ENCODE measurements around the gene EBF3. TPM values are rescaled to one million over a fixed set of nuclear protein-coding genes. Genes with fewer than 3 reads are reported as not detected.

EBF3 gene
- total RNA-seq, 6 experiments from 2014 or later: 0.12 TPM; not detected in 5

- 78% methylated on average over 13 of the region's 22 CpGs for WGBS (ENCODE audit: insufficient coverage, low coverage, low lambda C conversion rate, missing lambda C conversion rate)
- DNase-seq (no peak), ATAC-seq (no peak)
- H3K36me3 ChIP-seq: no peaks in the 10 kb centered on the region
- no peaks in the 10 kb centered on the region for H3K27me3 ChIP-seq
- intact Hi-C loops (cut with DNase I): no loop called here
- no peak overlapping the region for H3K27ac ChIP-seq
- H3K4me1 ChIP-seq: no peaks in the 10 kb centered on the region
- H3K9me3 ChIP-seq: no peaks in the 10 kb centered on the region
- TF ChIP-seq CTCF (IDR thresholded peaks at IDR 0.05) (no peak), POLR2A (IDR thresholded peaks at IDR 0.05) (no peak)
- H3K4me3 ChIP-seq: no peak overlapping the region
Measured at GRCh38 chr10:129843131-129843541, 120.9 kb downstream of the EBF3 start.

- DNase-seq (no peak), ATAC-seq (no peak)
- no CpG with 5 or more reads among the region's 21 CpGs for WGBS (ENCODE audit: insufficient coverage, low coverage, low lambda C conversion rate, missing lambda C conversion rate)
- no peaks in the 10 kb centered on the region for H3K27me3 ChIP-seq
- H3K4me3 ChIP-seq: no peak overlapping the region
- intact Hi-C loops (cut with DNase I): no loop called here
- H3K9me3 ChIP-seq: no peaks in the 10 kb centered on the region
- H3K4me1 ChIP-seq: no peaks in the 10 kb centered on the region
- H3K27ac ChIP-seq: no peak overlapping the region
- TF ChIP-seq POLR2A (IDR thresholded peaks at IDR 0.05) (no peak), CTCF (IDR thresholded peaks at IDR 0.05) (no peak)
- H3K36me3 ChIP-seq: no peaks in the 10 kb centered on the region
Measured at GRCh38 chr10:129842031-129842430, 122.0 kb downstream of the EBF3 start.

- no peak for DNase-seq
- intact Hi-C loops (cut with DNase I): no loop called here
- Histone ChIP-seq H3K4me1 (no peaks in the 10 kb centered on the region), H3K36me3 (no peaks in the 10 kb centered on the region), H3K27me3 (no peaks in the 10 kb centered on the region), H3K4me3 (no peak overlapping the region), H3K9me3 (no peaks in the 10 kb centered on the region), H3K27ac (no peak overlapping the region)
- WGBS (ENCODE audit: insufficient coverage, low coverage, low lambda C conversion rate, missing lambda C conversion rate): no CpG with 5 or more reads among the region's 9 CpGs
- ATAC-seq: no peak
- TF ChIP-seq CTCF (IDR thresholded peaks at IDR 0.05): no peak
- TF ChIP-seq POLR2A (IDR thresholded peaks at IDR 0.05): no peak
Measured at GRCh38 chr10:129841590-129841989, 122.5 kb downstream of the EBF3 start.

- Histone ChIP-seq H3K27ac (no peak overlapping the region), H3K4me3 (no peak overlapping the region), H3K36me3 (no peaks in the 10 kb centered on the region), H3K27me3 (no peaks in the 10 kb centered on the region), H3K9me3 (no peaks in the 10 kb centered on the region), H3K4me1 (no peaks in the 10 kb centered on the region)
- no peak for DNase-seq
- whole genome bisulfite sequencing (ENCODE audit: insufficient coverage, low coverage, low lambda C conversion rate, missing lambda C conversion rate): 92% methylated on average over 6 of the region's 16 CpGs
- TF ChIP-seq POLR2A (IDR thresholded peaks at IDR 0.05): no peak
- no peak for TF ChIP-seq CTCF (IDR thresholded peaks at IDR 0.05)
- no peak for ATAC-seq
- intact Hi-C loops (cut with DNase I): no loop called here
Measured at GRCh38 chr10:129841071-129841470, 123.0 kb downstream of the EBF3 start.

GRCh38 chr10:129840196-129840590, 123.9 kb downstream of the EBF3 start:
- DNase-seq: no peak
- TF ChIP-seq CTCF (IDR thresholded peaks at IDR 0.05) (no peak), POLR2A (IDR thresholded peaks at IDR 0.05) (no peak)
- no peaks in the 10 kb centered on the region for H3K27me3 ChIP-seq
- no peak overlapping the region for H3K27ac ChIP-seq
- ATAC-seq: no peak
- no peaks in the 10 kb centered on the region for H3K9me3 ChIP-seq
- H3K4me3 ChIP-seq: no peak overlapping the region
- WGBS (ENCODE audit: insufficient coverage, low coverage, low lambda C conversion rate, missing lambda C conversion rate): 98% methylated on average over 15 of the region's 29 CpGs
- no peaks in the 10 kb centered on the region for H3K4me1 ChIP-seq
- H3K36me3 ChIP-seq: no peaks in the 10 kb centered on the region
- intact Hi-C loops (cut with DNase I): no loop called here
